ENCODE data around the gene SARDH. TPM values are rescaled to one million over a fixed set of nuclear protein-coding genes. Genes with fewer than 3 reads are reported as not detected.

SARDH gene
- total and polyA plus RNA-seq, 4 donors, result 0.84 to 3.0 (median 2.0) TPM; not detected in 1

DNA sequence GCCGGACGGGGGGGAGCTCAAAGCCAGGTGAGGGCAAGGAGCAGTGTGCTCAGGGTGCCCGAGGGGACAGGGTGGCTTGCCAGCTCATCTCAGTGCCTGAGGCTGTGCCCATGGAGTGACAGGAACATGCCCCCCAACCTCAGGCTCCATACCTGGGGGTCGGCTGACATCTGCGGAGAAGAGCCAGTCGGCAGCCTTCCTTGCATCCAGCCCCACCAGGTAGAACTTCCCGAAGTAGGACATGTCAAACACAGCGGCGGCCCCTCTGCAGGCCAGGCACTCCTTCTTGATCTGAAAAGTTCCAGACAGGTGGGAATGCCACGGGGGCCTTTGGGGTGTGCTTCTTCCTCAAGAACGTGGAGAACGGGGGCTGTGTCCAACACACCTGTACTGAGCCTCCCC lies 42.1 kb downstream of the SARDH start:
- no peaks in the 10 kb centered on the region for H3K4me1 ChIP-seq (ENCODE audit: control insufficient read depth in 1 of 2, insufficient read depth in 2 of 2, low read length in 2 of 2)
- H3K36me3 ChIP-seq (ENCODE audit: control insufficient read depth in 1 of 2, insufficient read depth in 2 of 2, low read length in 1 of 2), result no peaks in the 10 kb centered on the region
- ATAC-seq (ENCODE audit: low FRiP score) (no peak), DNase-seq (peak in 1 of 2 donors; percentile 23)
- no peaks in the 10 kb centered on the region for H3K27me3 ChIP-seq (ENCODE audit: control insufficient read depth in 1 of 2, insufficient read depth in 2 of 2, low read length in 1 of 2)
- H3K27ac ChIP-seq (ENCODE audit: low read depth in 1 of 2, low read length in 2 of 2), result no peak overlapping the region
- intact Hi-C loops (cut with DNase I), result no loop called here
- no peaks in the 10 kb centered on the region for H3K9me3 ChIP-seq (ENCODE audit: control insufficient read depth, low read length)
- no peak overlapping the region for H3K4me3 ChIP-seq (ENCODE audit: low read length in 2 of 2)
- 82 to 88% methylated on average over 12 of the region's 12 CpGs for WGBS, 2 donors

- no peak for ATAC-seq (ENCODE audit: low FRiP score)
- H3K9me3 ChIP-seq (ENCODE audit: control insufficient read depth, low read length), result no peaks in the 10 kb centered on the region
- H3K4me3 ChIP-seq (ENCODE audit: low read length in 2 of 2), result no peak overlapping the region
- H3K36me3 ChIP-seq (ENCODE audit: control insufficient read depth in 1 of 2, insufficient read depth in 2 of 2, low read length in 1 of 2), result no peaks in the 10 kb centered on the region
- no peak overlapping the region for H3K27ac ChIP-seq (ENCODE audit: low read depth in 1 of 2, low read length in 2 of 2)
- WGBS, 2 donors, result 78 to 92% methylated on average over 3 of the region's 3 CpGs
- H3K4me1 ChIP-seq (ENCODE audit: control insufficient read depth in 1 of 2, insufficient read depth in 2 of 2, low read length in 2 of 2), result no peaks in the 10 kb centered on the region
- H3K27me3 ChIP-seq (ENCODE audit: control insufficient read depth in 1 of 2, insufficient read depth in 2 of 2, low read length in 1 of 2), result no peaks in the 10 kb centered on the region
- peak in 1 of 2 donors; percentile 18 for DNase-seq
- intact Hi-C loops (cut with DNase I), result no loop called here
These were observed 43.5 kb downstream of the SARDH start for GRCh38 chr9:133694686-133695085.

DNA sequence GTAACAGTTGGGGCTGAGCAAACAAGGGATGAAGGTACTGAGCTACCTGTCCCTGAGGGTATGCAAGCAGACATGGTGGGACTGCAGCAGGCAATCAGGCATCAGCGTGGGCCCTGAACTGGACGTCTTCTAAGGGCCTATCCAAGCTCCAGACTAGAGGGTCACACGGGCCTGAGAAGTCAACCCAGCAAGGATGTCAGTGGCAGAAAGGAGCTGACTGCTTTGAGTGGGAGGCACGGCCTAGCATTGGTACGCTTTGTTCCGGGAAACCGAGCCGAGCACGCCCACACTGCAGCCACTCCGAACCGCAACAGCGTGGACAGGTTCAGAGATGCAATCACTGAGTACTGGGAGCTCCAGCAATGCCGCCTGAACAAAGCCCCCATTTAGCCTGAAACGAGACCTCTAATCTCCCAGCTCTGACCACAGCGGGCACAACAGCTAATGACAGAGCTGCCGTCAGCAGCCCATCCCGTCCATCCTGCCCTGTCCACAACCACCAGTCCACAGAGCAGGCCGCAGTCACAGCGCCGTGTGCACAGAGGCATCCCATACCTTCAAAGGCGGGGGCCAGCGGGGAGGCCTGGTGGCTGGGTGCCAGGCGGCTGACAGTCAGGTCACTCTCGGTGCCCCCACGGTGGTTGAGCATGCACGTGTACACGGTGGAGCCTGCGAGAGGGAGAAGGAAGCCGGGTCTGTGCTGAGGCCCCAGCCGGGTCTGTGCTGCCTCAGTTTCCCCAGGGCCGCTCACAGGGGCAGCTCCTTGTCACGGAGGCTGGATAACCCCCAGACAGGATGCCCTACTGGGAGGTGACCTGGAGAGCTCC lies 44.2 kb downstream of the SARDH start:
- no peaks in the 10 kb centered on the region for H3K27me3 ChIP-seq (ENCODE audit: control insufficient read depth in 1 of 2, insufficient read depth in 2 of 2, low read length in 1 of 2)
- no peak overlapping the region for H3K4me3 ChIP-seq (ENCODE audit: low read length in 2 of 2)
- H3K27ac ChIP-seq (ENCODE audit: low read depth in 1 of 2, low read length in 2 of 2), result no peak overlapping the region
- DNase-seq, result peak in 1 of 2 donors; percentile 39
- no peaks in the 10 kb centered on the region for H3K9me3 ChIP-seq (ENCODE audit: control insufficient read depth, low read length)
- intact Hi-C loops (cut with DNase I), result no loop called here
- H3K4me1 ChIP-seq (ENCODE audit: control insufficient read depth in 1 of 2, insufficient read depth in 2 of 2, low read length in 2 of 2), result no peaks in the 10 kb centered on the region
- no peak for ATAC-seq (ENCODE audit: low FRiP score)
- WGBS, 2 donors, result 91 to 95% methylated on average over 32 of the region's 32 CpGs
- no peaks in the 10 kb centered on the region for H3K36me3 ChIP-seq (ENCODE audit: control insufficient read depth in 1 of 2, insufficient read depth in 2 of 2, low read length in 1 of 2)

- no peak overlapping the region for H3K4me3 ChIP-seq (ENCODE audit: low read length in 2 of 2)
- intact Hi-C loops (cut with DNase I), result no loop called here
- DNase-seq (peak in 1 of 2 donors; percentile 35), ATAC-seq (ENCODE audit: low FRiP score) (no peak)
- no peaks in the 10 kb centered on the region for H3K36me3 ChIP-seq (ENCODE audit: control insufficient read depth in 1 of 2, insufficient read depth in 2 of 2, low read length in 1 of 2)
- H3K9me3 ChIP-seq (ENCODE audit: control insufficient read depth, low read length), result no peaks in the 10 kb centered on the region
- no peaks in the 10 kb centered on the region for H3K27me3 ChIP-seq (ENCODE audit: control insufficient read depth in 1 of 2, insufficient read depth in 2 of 2, low read length in 1 of 2)
- 92 to 93% methylated on average over 10 of the region's 10 CpGs for WGBS, 2 donors
- no peaks in the 10 kb centered on the region for H3K4me1 ChIP-seq (ENCODE audit: control insufficient read depth in 1 of 2, insufficient read depth in 2 of 2, low read length in 2 of 2)
- H3K27ac ChIP-seq (ENCODE audit: low read depth in 1 of 2, low read length in 2 of 2), result no peak overlapping the region
These were observed 45.0 kb downstream of the SARDH start for GRCh38 chr9:133693116-133693515.

DNA sequence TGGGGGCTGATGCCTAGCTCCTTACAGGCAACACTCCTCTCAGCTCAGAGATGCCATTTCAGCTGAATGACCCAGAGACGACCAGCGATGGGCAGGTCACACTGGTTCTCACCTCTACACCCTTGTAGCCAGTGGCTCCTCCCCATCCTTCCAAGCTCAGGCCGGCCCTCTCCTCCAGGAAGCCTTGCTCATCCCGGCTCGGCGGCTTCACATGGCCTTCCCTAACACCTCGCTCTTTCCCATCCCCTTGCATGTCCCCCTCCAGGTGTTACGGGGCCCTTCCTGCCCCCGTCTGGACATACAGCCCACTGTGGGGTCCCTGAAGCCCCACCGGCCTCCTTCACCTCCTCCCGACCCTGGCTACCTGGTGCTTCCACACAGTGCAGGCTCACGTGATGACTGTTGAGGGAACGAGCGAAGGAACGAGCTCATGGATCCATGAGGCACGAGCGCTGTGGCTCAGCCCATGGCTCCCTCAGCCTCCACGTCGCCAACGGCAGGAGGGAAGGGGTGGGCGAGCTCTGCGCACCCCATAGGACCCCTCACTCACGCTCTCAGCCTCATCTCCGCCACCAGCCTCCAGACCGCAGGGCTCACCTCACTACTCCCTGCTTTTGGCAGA lies 45.7 kb downstream of the SARDH start:
- Histone ChIP-seq H3K36me3 (ENCODE audit: control insufficient read depth in 1 of 2, insufficient read depth in 2 of 2, low read length in 1 of 2) (no peaks in the 10 kb centered on the region), H3K4me1 (ENCODE audit: control insufficient read depth in 1 of 2, insufficient read depth in 2 of 2, low read length in 2 of 2) (no peaks in the 10 kb centered on the region), H3K4me3 (ENCODE audit: low read length in 2 of 2) (no peak overlapping the region), H3K27me3 (ENCODE audit: control insufficient read depth in 1 of 2, insufficient read depth in 2 of 2, low read length in 1 of 2) (no peaks in the 10 kb centered on the region), H3K9me3 (ENCODE audit: control insufficient read depth, low read length) (no peaks in the 10 kb centered on the region), H3K27ac (ENCODE audit: low read depth in 1 of 2, low read length in 2 of 2) (no peak overlapping the region)
- WGBS, 2 donors, result 88 to 92% methylated on average over 25 of the region's 25 CpGs
- DNase-seq (peak; percentile 35 to 63), ATAC-seq (ENCODE audit: low FRiP score) (no peak)
- intact Hi-C loops (cut with DNase I), result no loop called here

GRCh38 chr9:133691626-133692363 lies 46.4 kb downstream of the SARDH start:
- WGBS, 2 donors, result 91 to 92% methylated on average over 19 of the region's 19 CpGs
- Histone ChIP-seq H3K4me1 (ENCODE audit: control insufficient read depth in 1 of 2, insufficient read depth in 2 of 2, low read length in 2 of 2) (no peaks in the 10 kb centered on the region), H3K4me3 (ENCODE audit: low read length in 2 of 2) (no peak overlapping the region), H3K27ac (ENCODE audit: low read depth in 1 of 2, low read length in 2 of 2) (no peak overlapping the region), H3K36me3 (ENCODE audit: control insufficient read depth in 1 of 2, insufficient read depth in 2 of 2, low read length in 1 of 2) (no peaks in the 10 kb centered on the region), H3K27me3 (ENCODE audit: control insufficient read depth in 1 of 2, insufficient read depth in 2 of 2, low read length in 1 of 2) (no peaks in the 10 kb centered on the region), H3K9me3 (ENCODE audit: control insufficient read depth, low read length) (no peaks in the 10 kb centered on the region)
- DNase-seq (peak; percentile 19 to 49), ATAC-seq (ENCODE audit: low FRiP score) (no peak)
- intact Hi-C loops (cut with DNase I), result no loop called here

GRCh38 chr9:133691191-133691590 lies 47.0 kb downstream of the SARDH start:
- DNase-seq (peak; percentile 14 to 47), ATAC-seq (ENCODE audit: low FRiP score) (no peak)
- Histone ChIP-seq H3K27ac (ENCODE audit: low read depth in 1 of 2, low read length in 2 of 2) (no peak overlapping the region), H3K4me3 (ENCODE audit: low read length in 2 of 2) (no peak overlapping the region), H3K4me1 (ENCODE audit: control insufficient read depth in 1 of 2, insufficient read depth in 2 of 2, low read length in 2 of 2) (no peaks in the 10 kb centered on the region), H3K9me3 (ENCODE audit: control insufficient read depth, low read length) (no peaks in the 10 kb centered on the region), H3K27me3 (ENCODE audit: control insufficient read depth in 1 of 2, insufficient read depth in 2 of 2, low read length in 1 of 2) (no peaks in the 10 kb centered on the region), H3K36me3 (ENCODE audit: control insufficient read depth in 1 of 2, insufficient read depth in 2 of 2, low read length in 1 of 2) (no peaks in the 10 kb centered on the region)
- intact Hi-C loops (cut with DNase I), result no loop called here
- WGBS, 2 donors, result 80 to 88% methylated on average over 4 of the region's 4 CpGs

GRCh38 chr9:133690081-133690561 lies 48.0 kb downstream of the SARDH start:
- H3K4me1 ChIP-seq (ENCODE audit: control insufficient read depth in 1 of 2, insufficient read depth in 2 of 2, low read length in 2 of 2), result no peaks in the 10 kb centered on the region
- ATAC-seq (ENCODE audit: low FRiP score) (no peak), DNase-seq (peak in 1 of 2 donors; percentile 68)
- no peaks in the 10 kb centered on the region for H3K9me3 ChIP-seq (ENCODE audit: control insufficient read depth, low read length)
- no peak overlapping the region for H3K27ac ChIP-seq (ENCODE audit: low read depth in 1 of 2, low read length in 2 of 2)
- no peak overlapping the region for H3K4me3 ChIP-seq (ENCODE audit: low read length in 2 of 2)
- H3K36me3 ChIP-seq (ENCODE audit: control insufficient read depth in 1 of 2, insufficient read depth in 2 of 2, low read length in 1 of 2), result no peaks in the 10 kb centered on the region
- no peaks in the 10 kb centered on the region for H3K27me3 ChIP-seq (ENCODE audit: control insufficient read depth in 1 of 2, insufficient read depth in 2 of 2, low read length in 1 of 2)
- intact Hi-C loops (cut with DNase I), result no loop called here
- whole genome bisulfite sequencing, 2 donors, result 91 to 92% methylated on average over 11 of the region's 11 CpGs

All from aorta (tissue), 5 donors.